ENCODE data around the gene ZNF70. TPM values are rescaled to one million over a fixed set of nuclear protein-coding genes. Genes with fewer than 3 reads are reported as not detected.

The ZNF70 gene
- total and polyA plus RNA-seq, 2 of the 4 experiments (the other 2 are of a cell fraction): 2.3 to 4.3 TPM

- peaks cover 17% of the 10 kb centered on the region for H3K4me1 ChIP-seq (ENCODE audit: control insufficient read depth, insufficient read depth, low read length)
- DNase-seq (no peak), ATAC-seq (ENCODE audit: low read depth) (no peak)
- no peak overlapping the region for H2AK5ac ChIP-seq (ENCODE audit: low read depth, low read length)
- peak overlapping the region; percentile 36 for H2AFZ ChIP-seq (replicated peaks; ENCODE audit: low read length, poor library complexity)
- H4K8ac ChIP-seq (ENCODE audit: low read depth in 2 of 2, low read length in 2 of 2): no peak overlapping the region
- BruUV-seq (replicated peaks): no TSS peak
- no peak overlapping the region for H3K4ac ChIP-seq (ENCODE audit: low read depth, low read length)
- no peak overlapping the region for H3K14ac ChIP-seq (replicated peaks; ENCODE audit: low read depth, low read length)
- no peak overlapping the region for H2BK5ac ChIP-seq (ENCODE audit: low read depth, low read length, poor library complexity, severe bottlenecking)
- H2BK120ac ChIP-seq (ENCODE audit: low read depth, low read length): no peak overlapping the region
- no peak overlapping the region for H2BK15ac ChIP-seq (ENCODE audit: low read depth, low read length)
- dilution Hi-C loops (cut with HindIII; ENCODE audit: low sequenced_read_pairs, unreplicated experiment) (no loop called here), in situ Hi-C loops (cut with MboI; ENCODE audit: low sequenced_read_pairs) (no loop called here), intact Hi-C loops (cut with micrococcal nuclease) (no loop called here)
- H3K36me3 ChIP-seq (ENCODE audit: control insufficient read depth, insufficient read depth, low read length): no peaks in the 10 kb centered on the region
- H4K91ac ChIP-seq (ENCODE audit: insufficient read depth, low read depth, low read length): no peak overlapping the region
- H3K9ac ChIP-seq (ENCODE audit: low read depth, low read length): no peak overlapping the region
- H4K5ac ChIP-seq (ENCODE audit: low read depth, low read length): no peak overlapping the region
- H3K18ac ChIP-seq (ENCODE audit: low read depth, low read length): no peak overlapping the region
- H3K27me3 ChIP-seq (ENCODE audit: control insufficient read depth, insufficient read depth, low read length): no peaks in the 10 kb centered on the region
- H3K9me1 ChIP-seq (ENCODE audit: insufficient read depth, low read length): peaks cover 11% of the 10 kb centered on the region
- H2BK20ac ChIP-seq (ENCODE audit: low read depth, low read length): no peak overlapping the region
- no peaks in the 10 kb centered on the region for H3K79me1 ChIP-seq (ENCODE audit: low read depth in 1 of 2, low read length in 2 of 2)
- no peaks in the 10 kb centered on the region for H3K9me3 ChIP-seq (ENCODE audit: control insufficient read depth, insufficient read depth, low read length)
- no peaks in the 10 kb centered on the region for H4K20me1 ChIP-seq (ENCODE audit: insufficient read depth, low read length)
- H3K56ac ChIP-seq (ENCODE audit: extremely low read depth, insufficient read depth, low read length): no peak overlapping the region
- WGBS, 2 experiments (ENCODE audit: extremely low coverage in 2 of 2, insufficient read length in 1 of 2): 89% methylated on average over 13 of the region's 20 CpGs; no CpG with 5 or more reads in 1 of the 2 experiments
- H3K4me3 ChIP-seq (ENCODE audit: insufficient read depth, low read depth, low read length): no peak overlapping the region
- no peak overlapping the region for H2AK9ac ChIP-seq (replicated peaks; ENCODE audit: low read depth, low read length, poor library complexity)
- CTCF ChIA-PET: no interaction called here
- no peak overlapping the region for H3K27ac ChIP-seq (ENCODE audit: insufficient read depth, low read length)
- POLR2A ChIA-PET (ENCODE audit: unreplicated experiment): no interaction called here
- TF ChIP-seq RCOR1 (IDR thresholded peaks at IDR 0.05; ENCODE audit: insufficient replicate concordance, low read length) (no peak), RAD21 (IDR thresholded peaks at IDR 0.05; ENCODE audit: low read length) (no peak), MAFK (IDR thresholded peaks at IDR 0.05; ENCODE audit: low read depth, low read length) (no peak), CEBPB (IDR thresholded peaks at IDR 0.05; ENCODE audit: low read depth, low read length) (no peak), USF2 (IDR thresholded peaks at IDR 0.05; ENCODE audit: low read depth, low read length) (no peak), MXI1 (IDR thresholded peaks at IDR 0.05; ENCODE audit: borderline replicate concordance, low read depth, low read length) (no peak), BHLHE40 (IDR thresholded peaks at IDR 0.05; ENCODE audit: low read depth, low read length) (no peak), NFE2L2 (IDR thresholded peaks at IDR 0.05; ENCODE audit: low read depth, low read length) (no peak), POLR2A (IDR thresholded peaks at IDR 0.05; ENCODE audit: low read depth, low read length) (no peak), CTCF (conservative IDR thresholded peaks at IDR 0.05; ENCODE audit: low read depth, low read length) (no peak), CHD1 (IDR thresholded peaks at IDR 0.05; ENCODE audit: low read depth, low read length) (no peak), SMC3 (IDR thresholded peaks at IDR 0.05; ENCODE audit: low read depth, low read length) (no peak), FOS (IDR thresholded peaks at IDR 0.05; ENCODE audit: low read depth, low read length) (no peak), ELK1 (IDR thresholded peaks at IDR 0.05; ENCODE audit: borderline replicate concordance, low read depth, low read length) (no peak), RFX5 (IDR thresholded peaks at IDR 0.05; ENCODE audit: low read depth, low read length) (no peak), MAZ (IDR thresholded peaks at IDR 0.05; ENCODE audit: borderline replicate concordance, low read depth, low read length) (no peak)
- H3K4me2 ChIP-seq (ENCODE audit: low read depth, low read length): no peak overlapping the region
- no peak overlapping the region for H3K23ac ChIP-seq (ENCODE audit: low read depth, low read length)
Observed at GRCh38 chr22:23780146-23780748, 29.3 kb upstream of the ZNF70 start.

All from IMR-90 (cell line).